HG03520 (cell line): ENCODE data around the gene ELOVL3.
"Not testable (repeated sequence)": the region's sequence is repeated elsewhere in the genome, so short reads cannot be mapped to it uniquely, and the experiment has no call there.

Experiments used
- ATAC-seq: cut with Tn5 transposase; IDR thresholded peaks from one replicate; pipeline ENCODE4 v1.9.1; 2021; ENCODE audit warnings: mild to moderate bottlenecking, moderate library complexity; ENCODE audit not compliant: unreplicated experiment

ELOVL3 gene, protein sequence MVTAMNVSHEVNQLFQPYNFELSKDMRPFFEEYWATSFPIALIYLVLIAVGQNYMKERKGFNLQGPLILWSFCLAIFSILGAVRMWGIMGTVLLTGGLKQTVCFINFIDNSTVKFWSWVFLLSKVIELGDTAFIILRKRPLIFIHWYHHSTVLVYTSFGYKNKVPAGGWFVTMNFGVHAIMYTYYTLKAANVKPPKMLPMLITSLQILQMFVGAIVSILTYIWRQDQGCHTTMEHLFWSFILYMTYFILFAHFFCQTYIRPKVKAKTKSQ

DNA sequence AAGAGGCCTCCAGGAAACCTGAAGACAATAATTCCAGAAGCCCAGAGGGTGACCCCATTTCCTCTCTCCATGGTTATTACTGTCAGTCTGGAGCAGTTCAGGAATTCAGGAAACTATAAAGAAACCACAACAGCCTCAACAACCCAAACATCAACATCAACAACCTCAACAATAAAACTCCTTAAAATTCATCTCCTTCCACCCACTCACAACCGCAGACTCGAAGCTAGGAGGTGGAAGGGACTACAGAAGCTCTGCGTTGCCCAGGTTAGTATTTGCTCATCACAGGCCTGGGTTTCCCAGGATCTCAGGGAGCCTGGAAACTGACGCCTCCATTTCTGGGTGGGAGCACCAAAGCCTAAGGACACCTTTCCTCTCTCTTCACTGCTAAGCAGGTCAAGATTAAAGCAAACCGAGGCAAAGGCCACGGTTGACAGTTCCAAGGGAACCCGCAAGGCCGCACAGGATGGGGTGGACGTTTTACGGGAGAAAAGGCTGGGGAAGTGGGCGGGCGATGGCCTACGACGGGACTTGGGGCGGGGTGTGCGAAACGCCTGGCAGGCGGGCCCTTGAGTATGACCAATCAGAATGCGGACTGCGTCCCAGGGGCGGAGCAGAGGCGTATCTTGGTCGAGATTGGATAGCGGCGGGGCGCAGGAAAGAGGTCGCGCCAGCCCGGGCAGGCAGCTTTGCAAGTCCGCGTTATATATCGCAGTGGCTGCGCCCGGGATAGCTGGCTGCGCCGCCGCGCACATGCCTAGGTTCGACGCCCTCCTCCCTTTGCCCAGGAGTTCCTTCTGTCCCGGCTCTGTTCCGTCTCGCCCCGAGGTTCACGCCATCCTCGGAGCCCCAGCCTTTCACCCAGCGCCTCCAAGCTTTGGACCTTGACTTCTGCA lies at the start of gene ELOVL3:
TSS of gene ELOVL3 (plus strand) at position 654 of the 896 bp plus-strand sequence. CDS start 250 bp downstream, outside the sequence.
- ATAC-seq: peak; percentile 71

DNA sequence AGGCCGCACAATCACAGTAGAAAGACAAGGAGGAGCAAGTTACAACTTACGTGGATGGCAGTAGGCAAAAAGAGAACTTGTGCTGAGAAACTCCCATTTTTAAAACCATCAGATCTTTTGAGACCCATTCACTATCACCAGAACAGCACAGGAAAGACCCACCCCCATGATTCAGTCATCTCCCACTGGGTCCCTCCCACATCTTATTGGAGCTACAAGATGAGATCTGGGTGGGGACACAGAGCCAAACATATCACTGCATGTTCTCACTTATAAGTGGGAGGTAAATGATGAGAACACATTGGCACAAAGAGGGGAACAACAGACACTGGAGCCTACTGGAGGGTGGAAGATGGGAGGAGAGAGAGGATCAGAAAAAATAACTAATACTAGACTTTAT lies 41.5 kb upstream of the ELOVL3 start:
- no peak for ATAC-seq

DNA sequence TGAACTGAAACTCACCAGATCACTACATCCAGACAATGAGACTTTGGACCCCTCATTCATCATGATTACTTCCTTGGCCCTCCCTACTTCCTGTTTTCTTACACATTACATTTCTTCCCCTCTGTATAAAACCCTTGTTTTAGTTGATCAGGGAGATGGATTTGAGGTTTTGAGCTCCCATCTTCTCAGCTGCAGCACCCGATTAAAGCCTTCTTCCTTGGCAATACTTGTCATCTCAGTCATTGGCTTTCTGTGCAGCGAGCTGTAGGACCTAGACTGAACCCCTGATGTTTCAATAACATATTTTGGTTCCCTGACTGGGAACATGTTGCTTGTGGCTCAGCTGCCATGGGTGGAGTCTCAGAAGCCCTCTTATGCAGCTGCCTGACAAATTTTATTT lies 40.8 kb upstream of the ELOVL3 start:
- no peak for ATAC-seq

DNA sequence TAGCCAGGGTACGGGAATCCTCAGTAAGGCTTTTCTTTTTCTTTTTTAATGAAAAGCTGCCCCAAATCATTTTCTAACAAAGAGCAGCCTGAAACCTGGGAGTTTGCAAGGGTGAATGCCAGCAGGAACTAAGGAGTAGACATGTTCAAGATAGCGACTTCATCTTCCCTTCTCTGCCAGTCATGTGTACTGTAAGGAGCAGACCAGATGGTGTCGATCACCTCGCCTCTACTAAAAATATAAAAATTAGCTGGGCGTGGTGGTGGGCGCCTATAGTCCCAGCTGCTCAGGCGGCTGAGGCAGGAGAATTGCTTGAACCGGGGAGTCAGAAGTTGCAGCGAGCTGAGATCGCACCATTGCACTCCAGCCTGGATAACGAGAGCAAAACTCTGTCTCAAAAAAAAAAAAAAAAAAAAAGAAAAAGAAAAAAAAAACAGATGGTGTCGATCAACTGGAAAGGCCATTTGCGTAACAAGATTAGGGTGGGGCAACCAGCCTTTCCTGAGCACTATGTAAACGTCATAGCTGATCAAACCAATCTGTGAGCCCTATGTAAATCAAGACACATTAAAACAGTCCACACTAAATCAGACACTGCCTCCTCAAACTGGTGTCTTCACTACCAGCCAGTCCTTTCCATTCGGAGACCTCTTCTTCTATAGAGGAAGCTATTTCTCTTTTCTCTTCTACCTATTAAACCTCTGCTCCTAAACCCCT lies 40.1 kb upstream of the ELOVL3 start:
- ATAC-seq: no peak

DNA sequence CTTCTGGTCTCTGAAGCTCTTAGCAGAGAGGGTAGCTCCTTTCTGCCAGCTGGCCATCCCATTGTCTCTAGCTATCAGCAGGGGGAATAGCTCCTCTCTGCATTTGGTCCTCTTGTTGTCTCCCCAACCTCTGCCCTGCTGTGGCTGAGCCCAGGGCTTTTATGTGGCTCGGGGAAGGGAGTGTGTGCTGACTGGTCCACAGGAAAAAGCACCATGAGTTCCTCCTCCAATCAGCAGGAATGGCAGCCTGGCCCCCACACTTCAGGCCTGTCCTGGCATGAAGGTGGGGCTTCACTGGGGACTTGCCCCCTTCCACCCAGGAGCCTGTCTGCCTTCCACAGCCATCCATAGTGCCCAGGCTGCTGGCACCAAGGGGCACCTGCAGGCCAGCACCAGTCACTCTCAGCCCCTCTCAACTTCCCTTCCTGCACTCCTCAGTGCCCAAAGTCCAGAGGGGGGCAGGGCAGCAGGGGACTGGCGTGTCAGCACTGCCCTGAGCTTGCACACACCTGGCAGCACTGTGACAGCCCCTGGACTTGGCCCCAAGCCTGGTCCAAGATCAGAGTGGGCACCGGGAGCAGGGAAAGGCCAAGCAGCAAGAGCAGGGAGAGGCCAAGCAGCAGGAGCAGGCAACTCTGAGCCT lies 37.7 kb upstream of the ELOVL3 start:
- ATAC-seq: no peak

DNA sequence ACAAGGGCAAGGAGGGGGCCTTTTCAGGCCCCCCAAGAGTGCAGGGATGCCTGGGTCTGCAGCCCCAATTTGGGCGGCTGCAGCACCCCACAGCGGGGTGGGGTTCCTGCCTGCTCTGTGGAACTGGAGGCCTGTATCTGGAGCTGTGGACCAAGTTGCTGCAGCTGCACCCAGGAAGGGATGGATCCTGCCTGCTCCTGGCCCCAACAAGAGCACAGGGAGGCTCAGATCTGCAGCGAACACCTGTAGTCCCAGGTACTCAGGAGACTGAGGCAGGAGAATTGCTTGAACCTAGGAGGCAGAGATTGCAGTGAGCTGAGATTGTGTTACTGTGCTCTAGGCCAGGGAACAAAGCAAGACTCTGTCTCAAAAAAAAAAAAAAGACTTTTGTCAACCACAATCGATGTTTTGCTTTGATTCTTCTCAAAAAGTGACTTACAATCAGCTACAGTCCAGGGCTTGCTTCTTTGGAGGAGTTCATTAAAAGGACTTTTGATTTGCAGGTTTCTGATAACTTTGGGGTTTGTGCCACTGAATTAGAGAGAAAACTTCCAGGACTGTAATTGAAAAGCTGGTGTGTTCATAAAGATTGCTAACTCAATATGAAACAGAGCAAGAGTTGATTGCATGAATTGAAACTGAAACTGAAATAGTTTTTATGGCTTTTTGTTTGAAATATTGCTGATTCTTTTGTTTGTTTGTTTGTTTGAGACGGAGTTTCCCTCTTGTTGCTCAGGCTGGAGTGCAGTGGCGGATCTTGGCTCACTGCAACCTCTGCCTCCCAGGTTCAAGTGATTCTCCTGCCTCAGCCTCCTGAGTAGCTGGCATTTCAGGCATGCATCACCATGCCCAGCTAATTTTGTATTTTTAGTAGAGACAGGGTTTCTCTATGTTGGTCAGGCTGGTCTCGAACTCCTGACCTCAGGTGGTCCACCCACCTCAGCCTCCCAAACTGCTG lies 36.9 kb upstream of the ELOVL3 start:
- ATAC-seq: not testable (repeated sequence)

DNA sequence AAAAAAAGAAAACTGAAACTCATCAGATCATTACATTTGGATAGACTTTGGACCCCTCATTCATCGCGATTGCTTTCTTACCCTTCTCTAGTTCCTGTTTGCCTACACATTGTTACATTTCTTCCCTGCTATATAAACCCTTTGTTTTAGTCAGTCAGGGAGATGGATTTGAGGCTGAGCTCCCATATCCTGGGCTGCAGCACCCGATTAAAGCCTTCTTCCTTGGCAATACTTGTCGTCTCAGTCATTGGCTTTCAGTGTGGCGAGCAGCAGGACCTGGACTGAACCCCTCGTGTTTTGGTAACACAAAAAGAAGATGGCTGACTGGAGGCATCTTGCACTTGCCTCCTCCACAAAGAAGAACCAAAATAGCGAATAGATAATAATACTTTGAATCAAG lies 34.1 kb upstream of the ELOVL3 start:
- no peak for ATAC-seq

DNA sequence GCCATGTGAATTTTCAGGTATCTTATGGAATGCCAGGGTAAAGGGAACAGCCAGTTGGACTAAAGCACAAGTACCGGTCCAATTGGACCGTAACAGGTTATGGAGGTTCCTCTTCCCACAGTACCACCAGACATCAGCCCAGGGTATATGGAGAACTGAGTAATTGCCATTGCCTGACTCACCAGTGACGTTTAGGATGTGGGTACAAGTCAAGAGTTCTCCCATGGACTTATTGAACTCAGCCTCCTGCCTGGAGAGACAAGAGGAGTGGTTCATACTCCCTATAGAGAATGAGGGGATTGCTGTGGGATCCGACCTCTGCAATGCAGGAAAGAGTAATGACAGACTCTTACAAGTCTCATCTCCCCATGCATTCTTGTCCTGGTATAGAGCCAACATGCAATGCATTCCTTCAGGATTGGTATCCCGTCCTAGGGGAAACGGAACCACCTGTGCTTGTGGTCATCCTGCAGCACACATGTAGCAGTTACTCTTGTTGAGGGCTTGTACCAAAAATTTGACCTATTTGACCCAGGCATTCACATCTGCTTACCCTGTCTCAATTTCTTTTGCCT lies 30.7 kb upstream of the ELOVL3 start:
- ATAC-seq: no peak

DNA sequence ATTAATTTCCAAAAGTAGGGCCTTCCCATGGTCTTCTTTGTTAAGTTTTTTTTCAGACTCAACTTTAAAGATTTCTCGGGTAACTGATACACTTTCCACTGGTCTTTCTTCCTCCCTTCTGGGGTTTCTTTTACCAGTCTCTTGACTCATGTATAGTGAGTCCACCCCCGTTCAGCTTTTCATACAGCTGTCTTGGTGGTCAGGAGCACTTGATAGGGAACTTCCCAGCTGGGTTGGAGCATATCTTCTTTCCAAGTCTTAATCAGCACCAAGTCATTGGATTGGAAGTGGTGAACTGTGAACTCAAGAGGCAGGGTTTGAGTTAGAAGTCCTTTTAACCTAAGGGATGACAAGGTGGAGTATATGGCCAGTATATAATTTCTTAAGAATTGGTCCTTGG lies 29.2 kb upstream of the ELOVL3 start:
- no peak for ATAC-seq

DNA sequence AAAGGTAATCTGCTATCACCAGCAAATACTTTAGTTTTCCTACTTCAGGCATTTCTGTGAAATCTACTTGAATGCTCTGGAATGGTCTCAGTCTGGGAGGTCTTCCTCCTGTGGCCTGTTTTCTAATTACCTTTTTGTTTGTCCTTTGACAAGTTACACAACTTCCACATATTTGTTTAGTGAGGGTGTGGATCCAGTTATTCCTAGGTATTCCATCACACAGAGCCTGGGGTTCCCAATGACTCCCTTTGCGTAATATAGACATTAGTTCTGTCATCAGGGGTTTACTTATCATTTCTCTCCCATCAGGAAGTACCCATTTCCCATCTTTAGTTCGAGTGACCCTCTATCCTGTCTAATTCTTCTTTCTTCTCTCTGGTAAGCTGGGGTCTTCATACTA lies 28.1 kb upstream of the ELOVL3 start:
- ATAC-seq: no peak

DNA sequence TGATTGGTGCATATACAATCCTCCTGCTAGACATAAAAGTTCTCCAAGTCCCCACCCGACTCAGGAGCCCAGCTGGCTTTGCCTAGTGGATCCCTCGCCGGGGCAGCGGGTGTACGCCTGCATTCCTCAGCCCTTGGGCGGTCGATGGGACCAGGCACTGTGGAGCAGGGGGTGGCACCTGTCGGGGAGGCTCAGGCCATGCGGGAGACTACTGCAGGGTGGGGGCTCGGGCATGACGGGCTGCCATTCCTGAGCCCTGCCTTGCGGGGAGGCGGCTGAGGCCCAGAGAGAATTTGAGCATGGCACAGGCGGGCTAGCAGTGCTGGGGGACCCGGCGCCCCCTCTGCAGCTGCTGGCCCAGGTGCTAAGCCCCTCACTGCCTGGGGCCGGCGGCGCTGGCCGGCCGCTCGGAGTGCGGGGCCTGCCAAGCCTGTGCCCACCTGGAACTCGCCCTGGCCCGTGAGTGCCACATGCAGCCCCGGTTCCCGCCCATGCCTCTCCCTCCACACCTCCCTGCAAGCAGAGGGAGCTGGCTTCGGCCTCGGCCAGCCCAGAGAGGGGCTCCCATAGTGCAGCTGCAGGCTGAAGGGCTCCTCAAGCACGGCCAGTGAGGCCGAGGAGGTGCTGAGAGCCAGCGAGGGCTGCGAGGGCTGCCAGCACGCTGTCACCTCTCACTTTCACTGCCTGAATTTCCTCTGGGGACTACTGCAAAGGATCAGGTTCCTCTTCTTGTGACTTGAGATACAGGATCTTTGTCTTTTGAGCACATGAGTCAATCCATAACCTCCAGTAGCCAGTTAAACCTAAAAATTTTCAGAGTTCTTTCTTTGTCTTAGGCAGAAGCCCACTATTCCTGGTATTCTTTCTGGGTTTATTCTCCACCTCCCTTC lies 25.1 kb upstream of the ELOVL3 start:
- no peak for ATAC-seq

DNA sequence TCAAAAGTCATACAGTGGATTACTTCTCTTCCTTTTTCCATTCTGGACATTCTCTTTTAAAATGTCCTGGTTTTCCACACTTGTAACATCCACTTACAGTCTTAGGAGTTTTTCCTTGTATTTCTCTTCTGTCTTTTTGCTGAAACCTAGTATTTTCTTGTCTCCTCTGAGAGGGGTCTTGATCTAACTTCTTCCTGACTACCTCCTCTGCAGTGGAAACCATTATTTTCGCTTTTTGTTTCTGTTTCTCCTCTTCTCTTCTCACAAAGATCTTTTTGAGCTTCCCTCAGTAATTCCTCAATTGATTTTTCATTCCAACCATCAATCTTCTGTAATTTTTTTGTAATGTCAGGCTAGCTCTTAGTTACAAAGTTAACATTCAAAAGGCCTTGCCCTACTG lies 23.7 kb upstream of the ELOVL3 start:
- ATAC-seq: no peak

DNA sequence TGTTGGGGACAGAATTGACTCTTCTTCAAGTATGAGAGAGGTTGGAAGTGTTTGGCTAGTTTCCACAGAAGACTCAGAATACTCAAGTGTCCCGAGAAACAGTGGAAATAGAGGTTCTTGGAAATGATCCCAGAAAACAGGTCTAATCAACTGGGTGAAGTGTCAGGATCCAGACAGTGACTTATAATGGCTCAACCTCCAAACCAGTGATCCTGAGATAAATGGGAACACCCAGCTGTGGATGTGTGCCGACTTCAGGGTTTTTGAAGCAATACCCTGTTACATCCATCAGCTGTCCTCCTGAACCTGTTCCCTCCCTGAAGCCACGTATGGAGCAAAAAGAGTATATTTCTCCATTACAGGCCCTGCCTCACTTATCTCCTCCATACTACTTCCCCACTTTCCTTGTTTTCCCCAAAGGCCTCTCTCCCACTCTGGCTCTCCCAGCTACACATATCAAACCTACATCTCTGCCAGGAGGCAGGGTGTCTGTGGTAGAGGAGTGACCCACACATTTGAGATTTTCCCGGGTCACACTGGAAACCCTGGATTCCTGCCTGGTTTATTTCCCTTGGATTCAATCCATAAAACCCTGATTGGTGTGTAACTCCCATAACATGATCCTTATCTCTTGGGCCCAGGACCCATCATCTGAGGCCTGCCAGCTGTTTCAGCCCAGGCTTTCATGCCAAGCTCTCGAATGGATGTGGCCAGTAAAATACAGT lies 17.6 kb upstream of the ELOVL3 start:
- ATAC-seq: no peak

DNA sequence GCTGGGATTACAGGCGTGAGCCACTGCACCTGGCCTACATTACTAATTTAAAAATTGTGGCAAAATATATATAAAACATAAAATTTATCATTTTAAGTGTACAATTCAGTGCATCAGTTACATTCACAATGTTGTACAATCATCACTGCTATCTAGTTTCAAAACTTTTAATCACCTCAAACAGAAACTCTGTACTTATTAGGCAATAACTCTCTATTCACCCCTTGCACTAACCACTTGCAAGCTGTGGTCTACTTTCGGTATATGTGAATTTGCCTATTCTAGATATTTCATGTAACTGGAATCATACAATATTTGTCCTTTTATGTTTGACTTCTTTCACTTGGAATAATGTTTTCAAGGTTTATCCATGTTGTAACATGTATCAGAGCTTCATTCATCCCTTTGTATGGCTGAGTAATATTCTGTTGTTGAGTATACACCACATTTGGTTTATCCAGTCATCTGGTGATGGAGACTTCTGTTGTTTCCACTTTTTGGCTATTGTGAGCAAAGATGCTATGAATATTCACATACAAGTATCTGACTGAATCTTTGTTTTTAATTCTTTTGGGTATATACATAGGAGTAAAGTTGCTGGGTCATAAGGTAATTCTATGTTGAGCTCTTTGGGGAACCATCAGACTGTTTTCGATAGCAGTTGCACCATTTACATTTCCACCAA lies 14.3 kb upstream of the ELOVL3 start:
- no peak for ATAC-seq

DNA sequence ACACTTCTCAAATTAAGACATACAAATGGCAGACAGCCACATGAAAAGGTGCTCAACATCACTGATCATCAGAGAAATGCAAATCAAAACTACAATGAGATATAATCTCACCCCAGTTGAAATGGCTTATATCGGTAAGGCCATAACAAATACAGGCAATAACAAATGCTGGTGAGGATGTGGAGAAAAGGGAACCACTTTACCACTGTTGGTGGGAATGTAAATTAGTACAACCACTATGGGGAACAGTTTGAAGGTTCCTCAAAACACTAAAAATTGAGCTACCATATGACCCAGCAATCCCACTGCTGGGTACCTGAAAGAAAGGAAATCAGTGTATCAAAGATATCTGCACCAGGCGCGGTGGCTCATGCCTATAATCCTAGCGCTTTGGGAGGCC lies 12.5 kb upstream of the ELOVL3 start:
- not testable (repeated sequence) for ATAC-seq

DNA sequence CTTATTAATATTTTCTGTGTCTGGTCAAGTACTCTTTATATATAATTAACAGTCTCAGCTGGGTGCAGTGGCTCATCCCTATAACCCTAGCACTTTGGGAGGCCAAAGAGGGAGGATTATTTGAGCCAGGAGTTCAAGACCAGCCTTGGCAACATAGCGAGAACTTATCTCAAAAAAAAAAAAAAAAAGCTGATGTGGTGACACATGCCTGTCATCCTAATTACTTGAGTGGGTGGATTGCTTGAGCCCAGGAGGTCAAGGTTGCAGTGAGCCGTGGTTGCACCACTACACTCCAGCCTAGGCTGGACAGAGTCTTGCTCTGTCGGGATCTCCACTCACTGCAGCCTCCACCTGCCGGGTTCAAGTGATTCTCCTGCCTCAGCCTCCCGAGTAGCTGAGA lies 6.7 kb upstream of the ELOVL3 start:
- no peak for ATAC-seq

DNA sequence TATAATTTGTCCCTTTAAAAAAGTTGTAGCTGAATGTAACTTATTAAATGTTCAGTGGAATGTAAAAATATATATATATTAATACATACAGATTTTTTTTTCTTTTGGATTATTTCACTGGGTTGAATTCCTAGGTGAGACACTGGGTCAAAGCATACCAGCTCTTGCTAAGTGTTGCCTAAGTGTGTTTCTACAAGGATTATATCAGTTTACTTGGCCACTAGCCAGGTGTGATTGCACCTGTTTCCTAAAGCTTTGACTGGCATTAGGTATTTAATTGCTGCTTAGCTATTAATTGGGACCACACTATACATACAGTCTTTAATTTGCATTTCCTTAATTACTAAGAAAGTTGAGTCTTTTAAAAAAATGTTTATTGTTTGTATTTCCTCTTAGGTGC lies 5.5 kb upstream of the ELOVL3 start:
- no peak for ATAC-seq
